Vagina (tissue), 2 donors: ENCODE measurements around the gene SYNPO. TPM values are rescaled to one million over a fixed set of nuclear protein-coding genes. Genes with fewer than 3 reads are reported as not detected.

Experiments used
- DNase-seq, 2 donors: peaks; one replicate each; pipeline ENCODE4 v3.0.0-alpha.2; 2017; ENCODE audit errors: extremely low spot score in 2 of 2
- H3K27ac ChIP-seq: fragments of 200-600 bp; sonication (generic); one replicate; pipeline ENCODE4 v1.5.1; 2019
- H3K27me3 ChIP-seq: fragments of 200-600 bp; sonication (generic); one replicate; pipeline ENCODE4 v1.5.1; 2019
- H3K36me3 ChIP-seq, 2 donors: fragments of 200-600 bp; sonication (generic); one replicate each; pipeline ENCODE4 v1.5.1; 2017 to 2019
- H3K4me1 ChIP-seq: fragments of 200-600 bp; sonication (generic); one replicate; pipeline ENCODE4 v1.5.1; 2019
- H3K4me3 ChIP-seq, 2 donors: fragments of 200-600 bp; sonication (generic); 1 replicate in 1 of 2; 2 replicates in 1 of 2; pipeline ENCODE4 v1.5.1; 2016 to 2019
- H3K9me3 ChIP-seq: fragments of 200-600 bp; sonication (generic); one replicate; pipeline ENCODE4 v1.5.1; 2019
- POLR2A ChIP-seq, 2 donors: fragments of 450-650 bp; IDR thresholded peaks; one replicate each; pipeline ENCODE4 v1.6.1; 2017; ENCODE audit warnings: antibody characterized with exemption in 2 of 2, mild to moderate bottlenecking in 2 of 2, moderate library complexity in 2 of 2
- POLR2AphosphoS5 ChIP-seq, 2 donors: sonication (generic); formaldehyde crosslinking; IDR thresholded peaks; one replicate each; pipeline ENCODE4 v1.9.0; 2017; ENCODE audit warnings: antibody characterized with exemption in 2 of 2, mild to moderate bottlenecking in 2 of 2, low read depth in 1 of 2; ENCODE audit not compliant: insufficient read depth in 1 of 2
- intact Hi-C: fragments of 100-400 bp; cut with DNase I; formaldehyde crosslinking; loops from one replicate; pipeline ENCODE4 v1.15.1; 2023
- total RNA-seq: library from RNA; depleted of rRNA; stranded (reverse); fragments of >200 nt; gene quantifications from one replicate; pipeline ENCODE4 v1.2.3, GENCODE V29; 2016
- TF ChIP-seq, protein P1 (sequence below), 3 experiments: fragments of 450-650 bp in 2 of 3; fragments of 200-600 bp in 1 of 3; sonication (generic) in 1 of 3; IDR thresholded peaks; one replicate each; pipeline ENCODE4 v1.5.1; 2017 to 2019; ENCODE audit warnings: antibody characterized with exemption in 3 of 3, mild to moderate bottlenecking in 2 of 3, moderate library complexity in 2 of 3

The SYNPO gene
- total RNA-seq, 1 donor from 2014 or later, result 16.7 TPM

DNA sequence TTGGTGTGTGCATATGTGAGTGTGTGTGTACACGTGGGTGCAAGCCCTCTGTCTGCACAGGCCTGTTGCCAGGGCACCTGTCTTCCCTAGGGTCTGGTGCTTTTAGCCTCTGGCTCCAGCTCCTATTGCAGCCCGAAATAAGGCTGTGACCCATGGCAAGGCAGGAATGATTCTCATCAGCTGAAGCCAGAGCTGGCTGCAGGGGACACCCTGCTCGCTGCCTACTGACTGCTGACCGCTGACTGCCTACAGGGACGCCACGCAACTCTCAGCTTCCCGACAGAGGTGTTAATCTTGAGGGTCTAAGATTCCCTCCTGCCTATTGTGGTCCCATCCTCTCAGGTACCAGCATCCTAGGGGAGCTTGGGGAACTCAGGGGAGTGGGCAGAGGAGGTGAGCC lies 20.6 kb downstream of the SYNPO start, which contains the start of gene MYOZ3:
Gene MYOZ3, plus strand, starts transcription at position 166 of the 400 bp plus-strand sequence. CDS start 1,691 bp downstream, outside the sequence.
- intact Hi-C loops, result no loop called here
- Histone ChIP-seq H3K27me3 (no peaks in the 10 kb centered on the region), H3K9me3 (no peaks in the 10 kb centered on the region), H3K4me1 (peaks cover 16% of the 10 kb centered on the region), H3K4me3 (no peak within 1 kb of the TSS), H3K36me3 (no peaks in the 10 kb centered on the region), H3K27ac (no peak within 1 kb of the TSS)
- peak in 1 of 2 donors; percentile 56 for DNase-seq
- TF ChIP-seq POLR2AphosphoS5 (IDR thresholded peaks at IDR 0.05; ENCODE audit: insufficient read depth in 1 of 2, low read depth in 1 of 2), result no peak

DNA sequence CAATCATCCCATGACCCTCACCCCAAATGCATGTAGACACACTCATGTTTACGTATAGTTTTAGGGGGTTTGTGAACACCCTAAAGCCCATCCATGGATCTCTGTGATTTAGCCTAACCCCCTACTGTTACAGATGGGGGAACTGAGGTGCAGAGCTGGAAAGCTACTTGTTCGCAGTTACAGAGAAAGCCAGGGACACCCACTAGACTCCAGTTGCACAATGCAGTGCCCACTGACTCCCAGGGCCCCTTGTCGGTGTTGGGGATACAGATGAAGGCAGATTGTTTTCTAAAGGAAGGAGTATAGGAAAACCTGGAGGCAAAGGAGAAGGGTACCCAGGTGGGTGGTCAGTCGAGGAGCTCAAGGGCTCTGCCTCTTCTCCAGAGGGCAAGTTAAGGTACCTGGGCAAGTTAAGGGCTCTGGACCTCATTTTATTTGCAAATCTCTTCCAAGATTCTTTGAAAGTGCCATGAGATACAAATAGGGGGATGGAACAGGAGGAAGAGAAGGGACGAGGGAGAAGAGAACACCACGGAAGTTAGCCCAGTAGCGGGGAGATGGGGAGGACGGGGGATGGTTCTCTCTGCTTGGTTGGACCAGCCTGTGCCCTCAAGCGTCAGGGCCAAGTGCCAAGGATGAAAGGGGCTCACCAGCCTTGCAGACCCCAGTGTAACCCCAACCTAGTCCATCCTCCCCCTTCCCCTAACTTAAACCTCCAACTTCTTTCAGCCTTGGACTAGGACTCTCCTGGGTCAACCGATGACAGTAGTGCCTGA lies 21.5 kb downstream of the SYNPO start:
- H3K36me3 ChIP-seq, result no peaks in the 10 kb centered on the region
- H3K27ac ChIP-seq, result no peak overlapping the region
- intact Hi-C loops, result no loop called here
- no peaks in the 10 kb centered on the region for H3K9me3 ChIP-seq
- H3K4me1 ChIP-seq, result peaks cover 9% of the 10 kb centered on the region
- peak in 1 of 2 donors; percentile 70 for DNase-seq
- no peak overlapping the region for H3K4me3 ChIP-seq
- no peaks in the 10 kb centered on the region for H3K27me3 ChIP-seq
- TF ChIP-seq POLR2A (IDR thresholded peaks at IDR 0.05) (no peak), POLR2AphosphoS5 (IDR thresholded peaks at IDR 0.05; ENCODE audit: insufficient read depth in 1 of 2, low read depth in 1 of 2) (no peak)
- TF ChIP-seq, protein P1, sequence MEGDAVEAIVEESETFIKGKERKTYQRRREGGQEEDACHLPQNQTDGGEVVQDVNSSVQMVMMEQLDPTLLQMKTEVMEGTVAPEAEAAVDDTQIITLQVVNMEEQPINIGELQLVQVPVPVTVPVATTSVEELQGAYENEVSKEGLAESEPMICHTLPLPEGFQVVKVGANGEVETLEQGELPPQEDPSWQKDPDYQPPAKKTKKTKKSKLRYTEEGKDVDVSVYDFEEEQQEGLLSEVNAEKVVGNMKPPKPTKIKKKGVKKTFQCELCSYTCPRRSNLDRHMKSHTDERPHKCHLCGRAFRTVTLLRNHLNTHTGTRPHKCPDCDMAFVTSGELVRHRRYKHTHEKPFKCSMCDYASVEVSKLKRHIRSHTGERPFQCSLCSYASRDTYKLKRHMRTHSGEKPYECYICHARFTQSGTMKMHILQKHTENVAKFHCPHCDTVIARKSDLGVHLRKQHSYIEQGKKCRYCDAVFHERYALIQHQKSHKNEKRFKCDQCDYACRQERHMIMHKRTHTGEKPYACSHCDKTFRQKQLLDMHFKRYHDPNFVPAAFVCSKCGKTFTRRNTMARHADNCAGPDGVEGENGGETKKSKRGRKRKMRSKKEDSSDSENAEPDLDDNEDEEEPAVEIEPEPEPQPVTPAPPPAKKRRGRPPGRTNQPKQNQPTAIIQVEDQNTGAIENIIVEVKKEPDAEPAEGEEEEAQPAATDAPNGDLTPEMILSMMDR (IDR thresholded peaks at IDR 0.05), result no peak

DNA sequence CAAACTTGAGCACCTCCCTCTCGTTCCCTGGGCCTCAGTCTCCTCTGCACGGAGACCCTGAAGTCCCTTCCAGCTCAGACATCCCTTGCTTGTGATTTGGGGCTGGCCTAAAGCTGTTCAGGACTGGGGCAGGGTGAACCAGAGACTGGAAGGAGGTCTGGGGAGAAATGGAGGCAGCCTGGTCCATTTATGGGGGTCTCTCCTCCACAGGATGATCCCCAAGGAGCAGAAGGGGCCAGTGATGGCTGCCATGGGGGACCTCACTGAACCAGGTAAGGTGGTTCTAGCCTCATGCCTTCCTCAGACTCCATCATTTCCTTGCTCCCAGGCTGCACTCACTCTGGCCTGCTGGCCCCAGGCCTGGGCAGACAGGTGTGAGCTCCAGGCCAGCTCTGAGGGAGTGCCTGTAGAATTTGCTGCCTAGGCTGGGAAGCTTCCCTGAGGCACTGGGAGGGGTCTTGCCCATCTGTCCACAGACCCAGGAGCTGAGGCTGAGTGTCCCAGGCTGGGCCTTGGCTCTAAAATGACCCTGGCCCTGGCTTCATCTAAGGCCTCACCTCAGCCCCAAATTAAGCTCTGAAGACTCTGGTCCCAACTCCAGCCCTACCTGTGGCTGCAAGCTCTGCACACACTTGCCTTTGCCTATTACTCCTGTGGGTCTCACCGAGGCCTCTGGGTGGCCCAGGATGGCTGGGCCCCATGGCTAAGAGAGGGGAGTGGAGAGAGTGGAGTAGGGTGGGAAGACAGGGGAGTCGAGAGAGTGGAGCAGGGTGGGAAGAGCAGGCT lies 22.5 kb downstream of the SYNPO start:
- intact Hi-C loops, result no loop called here
- H3K27ac ChIP-seq, result no peak overlapping the region
- no peaks in the 10 kb centered on the region for H3K27me3 ChIP-seq
- peak; percentile 71 to 91 for DNase-seq
- TF ChIP-seq, protein P1 (IDR thresholded peaks at IDR 0.05), result no peak
- TF ChIP-seq POLR2AphosphoS5 (IDR thresholded peaks at IDR 0.05; ENCODE audit: insufficient read depth in 1 of 2, low read depth in 1 of 2) (no peak), POLR2A (IDR thresholded peaks at IDR 0.05) (no peak)
- no peaks in the 10 kb centered on the region for H3K36me3 ChIP-seq
- H3K4me1 ChIP-seq, result peaks cover under 1% of the 10 kb centered on the region
- no peak overlapping the region for H3K4me3 ChIP-seq
- no peaks in the 10 kb centered on the region for H3K9me3 ChIP-seq

DNA sequence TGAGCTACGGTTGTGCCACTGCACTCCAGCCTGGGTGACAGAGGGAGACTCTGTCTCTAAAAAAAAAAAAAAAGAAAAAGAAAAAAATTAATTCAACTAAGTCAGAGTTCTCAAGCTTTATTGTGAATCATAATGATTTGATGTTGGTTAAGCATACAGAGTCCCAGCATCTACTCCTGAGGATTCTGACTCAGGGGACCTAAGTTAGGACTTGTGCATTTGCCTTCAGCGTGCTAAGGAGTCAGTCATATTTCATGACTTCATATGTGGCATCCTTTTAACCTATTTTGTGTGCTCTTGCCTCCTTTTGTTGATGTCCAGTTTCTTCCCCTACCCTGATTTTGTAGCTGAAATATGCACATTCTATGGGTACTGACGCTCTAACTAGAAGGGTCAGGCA lies 23.5 kb downstream of the SYNPO start:
- TF ChIP-seq, protein P1 (IDR thresholded peaks at IDR 0.05), result no peak
- no peak for TF ChIP-seq POLR2A (IDR thresholded peaks at IDR 0.05)
- TF ChIP-seq POLR2AphosphoS5 (IDR thresholded peaks at IDR 0.05; ENCODE audit: insufficient read depth in 1 of 2, low read depth in 1 of 2), result no peak
- Histone ChIP-seq H3K36me3 (no peaks in the 10 kb centered on the region), H3K4me1 (no peaks in the 10 kb centered on the region), H3K27ac (no peak overlapping the region), H3K27me3 (no peaks in the 10 kb centered on the region), H3K4me3 (no peak overlapping the region), H3K9me3 (no peaks in the 10 kb centered on the region)
- intact Hi-C loops, result no loop called here
- peak in 1 of 2 donors; percentile 1 for DNase-seq

DNA sequence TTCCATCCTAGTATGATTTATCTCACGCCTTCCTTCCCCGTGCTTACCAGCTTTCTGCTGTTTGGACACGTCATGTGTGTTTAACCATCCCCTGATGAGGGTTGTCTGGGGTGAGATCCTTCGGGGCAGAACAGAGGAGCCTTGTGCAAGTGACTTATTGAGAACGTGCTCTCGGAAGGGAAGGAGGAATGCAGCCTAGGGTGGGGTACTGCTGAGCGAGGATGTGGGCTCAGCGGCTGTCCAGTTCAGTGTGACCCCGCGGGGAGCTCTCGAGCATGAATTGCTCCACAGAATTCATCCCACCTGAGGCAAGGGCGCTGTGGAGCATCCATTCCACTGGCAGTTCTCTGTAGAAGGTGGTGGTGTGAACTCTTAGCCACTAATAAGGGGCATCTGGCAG lies 24.6 kb downstream of the SYNPO start:
- TF ChIP-seq POLR2A (IDR thresholded peaks at IDR 0.05) (no peak), POLR2AphosphoS5 (IDR thresholded peaks at IDR 0.05; ENCODE audit: insufficient read depth in 1 of 2, low read depth in 1 of 2) (no peak)
- TF ChIP-seq, protein P1 (IDR thresholded peaks at IDR 0.05), result no peak
- H3K27ac ChIP-seq, result no peak overlapping the region
- intact Hi-C loops, result no loop called here
- H3K4me3 ChIP-seq, result no peak overlapping the region
- no peaks in the 10 kb centered on the region for H3K36me3 ChIP-seq
- no peaks in the 10 kb centered on the region for H3K27me3 ChIP-seq
- peak in 1 of 2 donors; percentile 56 for DNase-seq
- H3K9me3 ChIP-seq, result no peaks in the 10 kb centered on the region
- no peaks in the 10 kb centered on the region for H3K4me1 ChIP-seq
